Aorta (tissue), 5 donors: ENCODE measurements around the gene NCKAP5. TPM values are rescaled to one million over a fixed set of nuclear protein-coding genes. Genes with fewer than 3 reads are reported as not detected.

Experiments used
- ATAC-seq: fragments of 200-7000 bp; cut with Tn5 transposase; one replicate; pipeline ENCODE4 v1.9.1; 2022; ENCODE audit warnings: moderate library complexity; ENCODE audit not compliant: low FRiP score
- DNase-seq, 2 donors: peaks; one replicate each; pipeline ENCODE4 v3.0.0-alpha.2; 2020
- H3K27ac ChIP-seq, 2 donors: one replicate each; pipeline ENCODE4 v1.5.1; 2013; ENCODE audit warnings: low read length in 2 of 2, mild to moderate bottlenecking in 2 of 2, moderate library complexity in 2 of 2, control low read depth in 1 of 2, inconsistent platforms in 1 of 2, low read depth in 1 of 2
- H3K27me3 ChIP-seq, 2 donors: one replicate each; pipeline ENCODE4 v1.6.1; 2013; ENCODE audit warnings: control low read depth in 1 of 2, low read length in 1 of 2, mild to moderate bottlenecking in 1 of 2, moderate library complexity in 1 of 2; ENCODE audit not compliant: insufficient read depth in 2 of 2, control insufficient read depth in 1 of 2
- H3K36me3 ChIP-seq, 2 donors: one replicate each; pipeline ENCODE4 v1.6.1; 2013; ENCODE audit warnings: control low read depth in 1 of 2, low read length in 1 of 2, mild to moderate bottlenecking in 1 of 2; ENCODE audit not compliant: insufficient read depth in 2 of 2, control insufficient read depth in 1 of 2
- H3K4me1 ChIP-seq, 2 donors: one replicate each; pipeline ENCODE4 v1.6.1; 2013; ENCODE audit warnings: low read length in 2 of 2, control low read depth in 1 of 2, mild to moderate bottlenecking in 1 of 2, moderate library complexity in 1 of 2; ENCODE audit not compliant: insufficient read depth in 2 of 2, control insufficient read depth in 1 of 2
- H3K4me3 ChIP-seq, 2 donors: one replicate each; pipeline ENCODE4 v1.5.1; 2013; ENCODE audit warnings: low read length in 2 of 2, control low read depth in 1 of 2, mild to moderate bottlenecking in 1 of 2
- H3K9me3 ChIP-seq: one replicate; pipeline ENCODE4 v1.6.1; 2013; ENCODE audit warnings: mild to moderate bottlenecking, low read length; ENCODE audit not compliant: control insufficient read depth
- whole genome bisulfite sequencing, 2 donors: extraction: QIAGEN DNeasy Blood & Tissue Kit; methylation state at CpG; one replicate each; pipeline ENCODE4 v1.1.7; 2013; 5-methylcytosine and 5-hydroxymethylcytosine counted together
- intact Hi-C, 2 donors: fragments of 100-400 bp; cut with DNase I; formaldehyde crosslinking; loops; one replicate each; pipeline versions ENCODE4 v1.14.2 to v1.15.0; 2022
- polyA plus RNA-seq, 2 donors: library from polyadenylated mRNA; stranded (reverse); fragments of 200-250 nt; gene quantifications; one replicate each; pipeline ENCODE4 v1.2.3, GENCODE V29; 2013
- total RNA-seq, 2 donors: library from RNA; stranded (reverse); fragmentation: NEBNext Ultra II Directional; extraction: Animal tissue kit (Norgen Biotek cat#: 25700); gene quantifications; one replicate each; pipeline ENCODE4 v1.2.1, GENCODE V29; 2021
- donor health status: healthy with polysubstance abuse.
- donor health status: Bipolar disorder and iron deficiency.
- donor health status: DM: no; HTN: no; CAD: no.
- donor health status: DM: no; HTN: no; CAD: no.
- donor health status: DM: yes; HTN: yes; CAD: no.

The NCKAP5 gene
- total and polyA plus RNA-seq, 4 donors, result 0.75 to 7.5 (median 2.4) TPM; not detected in 1

DNA sequence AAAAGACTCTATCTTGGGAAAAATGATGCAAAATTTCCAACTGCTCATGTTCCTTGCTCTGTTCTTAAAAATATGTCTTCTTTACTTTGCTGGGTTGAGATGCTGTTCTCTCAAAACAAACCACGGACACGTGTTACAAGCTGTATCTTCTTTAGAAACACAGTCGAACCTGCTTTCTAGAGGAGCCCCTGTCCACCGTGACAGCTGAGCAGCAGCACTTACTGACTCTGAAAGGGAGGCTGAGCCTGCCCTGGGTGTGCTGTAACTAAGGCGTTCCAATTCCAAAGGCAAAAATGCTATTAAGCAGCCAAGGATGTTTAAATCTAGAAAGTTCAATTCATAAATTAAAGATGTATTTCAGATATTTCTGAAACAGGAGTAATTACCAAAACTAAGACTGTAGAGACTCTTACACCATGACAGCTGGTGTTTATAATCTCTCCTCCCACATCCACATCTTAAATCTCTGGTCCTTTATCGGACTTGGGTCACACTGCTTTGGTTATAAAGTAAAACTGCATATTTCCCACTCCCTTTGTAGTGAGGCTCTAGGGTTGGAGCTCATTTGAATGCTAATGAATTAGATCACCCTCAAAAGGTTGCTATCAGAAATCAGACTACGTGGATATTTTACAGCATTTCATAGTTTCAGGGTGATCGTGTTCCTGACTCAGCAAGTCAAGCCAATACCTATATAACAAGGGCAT lies 617.1 kb downstream of the NCKAP5 start:
- intact Hi-C loops, result no loop called here
- ATAC-seq (no peak), DNase-seq (no peak)
- H3K4me3 ChIP-seq, result no peak overlapping the region
- H3K27ac ChIP-seq, result no peak overlapping the region
- no peaks in the 10 kb centered on the region for H3K4me1 ChIP-seq
- WGBS, 2 donors, result 60 to 61% methylated on average over 8 of the region's 8 CpGs
- peaks cover 4% of the 10 kb centered on the region for H3K9me3 ChIP-seq
- H3K27me3 ChIP-seq, result no peaks in the 10 kb centered on the region
- H3K36me3 ChIP-seq, result no peaks in the 10 kb centered on the region

DNA sequence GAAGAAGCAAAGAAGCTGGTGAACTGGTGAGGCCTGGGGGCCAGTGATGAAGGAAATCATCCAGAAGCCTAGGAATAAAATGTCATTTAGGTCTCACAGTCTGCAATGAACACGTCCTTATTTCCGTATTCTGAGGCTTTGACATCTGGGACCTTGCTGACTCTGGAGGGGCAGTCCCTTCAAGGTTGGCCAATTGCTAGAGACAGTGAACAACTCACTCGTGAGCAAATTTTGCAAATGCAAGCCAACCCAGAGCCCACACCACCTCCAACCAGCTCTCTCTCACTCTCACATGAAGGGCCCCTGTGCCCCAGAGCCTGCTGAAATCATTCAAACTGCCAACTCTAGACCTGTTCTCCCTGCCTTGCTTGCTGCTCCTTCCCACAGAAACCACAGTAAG lies 619.2 kb downstream of the NCKAP5 start:
- Histone ChIP-seq H3K9me3 (peaks cover 2% of the 10 kb centered on the region), H3K27ac (no peak overlapping the region), H3K4me3 (no peak overlapping the region), H3K27me3 (no peaks in the 10 kb centered on the region), H3K36me3 (no peaks in the 10 kb centered on the region), H3K4me1 (no peaks in the 10 kb centered on the region)
- DNase-seq, result no peak
- 73 to 75% methylated on average over 3 of the region's 3 CpGs for WGBS, 2 donors
- intact Hi-C loops, result no loop called here
- no peak for ATAC-seq

DNA sequence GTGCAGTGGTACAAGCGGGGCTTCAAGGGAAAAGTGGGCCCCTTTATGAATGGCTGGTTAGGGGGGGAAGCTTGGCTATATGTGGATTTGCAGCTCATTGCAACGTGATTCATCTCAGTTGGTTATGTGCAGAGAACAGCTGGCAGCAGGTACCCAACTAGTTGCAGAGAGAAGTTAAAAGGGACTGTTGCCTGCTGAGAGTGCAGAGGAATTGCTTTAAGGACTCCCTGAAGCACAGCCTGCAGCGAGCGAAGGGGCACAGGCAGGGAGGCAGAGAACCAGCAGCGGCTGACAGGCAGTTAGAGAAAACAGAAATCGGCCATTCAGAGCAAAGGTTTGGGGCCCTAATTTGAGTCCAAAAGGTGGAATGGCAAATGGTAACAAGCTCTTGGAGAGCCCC lies 620.1 kb downstream of the NCKAP5 start:
- DNase-seq (no peak), ATAC-seq (no peak)
- 54 to 61% methylated on average over 6 of the region's 6 CpGs for WGBS, 2 donors
- no peak overlapping the region for H3K4me3 ChIP-seq
- H3K27ac ChIP-seq, result no peak overlapping the region
- H3K9me3 ChIP-seq, result no peaks in the 10 kb centered on the region
- intact Hi-C loops, result no loop called here
- no peaks in the 10 kb centered on the region for H3K4me1 ChIP-seq
- H3K27me3 ChIP-seq, result no peaks in the 10 kb centered on the region
- H3K36me3 ChIP-seq, result no peaks in the 10 kb centered on the region

DNA sequence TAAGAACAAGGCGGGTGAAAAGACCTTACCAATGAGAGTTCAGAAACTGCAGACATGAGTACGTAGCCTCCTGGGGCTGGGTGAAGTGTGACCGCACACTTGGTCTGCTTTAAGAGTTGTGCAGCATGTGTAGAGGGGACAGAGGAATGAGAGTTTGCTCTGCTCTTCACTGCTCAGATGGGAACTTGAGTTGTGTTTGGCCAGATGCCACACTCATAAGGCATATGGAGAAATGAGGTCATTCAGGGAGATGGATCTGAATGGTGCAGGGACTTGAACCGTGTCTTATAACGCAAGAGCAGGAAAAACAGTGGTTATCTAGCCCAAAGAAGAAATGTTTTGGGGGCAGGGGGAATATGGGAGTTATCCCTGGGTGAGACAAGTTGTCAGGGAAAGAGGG lies 624.4 kb downstream of the NCKAP5 start:
- 30 to 40% methylated on average over 5 of the region's 5 CpGs for WGBS, 2 donors
- intact Hi-C loops, result no loop called here
- no peak for DNase-seq
- H3K27me3 ChIP-seq, result no peaks in the 10 kb centered on the region
- no peak for ATAC-seq
- H3K36me3 ChIP-seq, result no peaks in the 10 kb centered on the region
- H3K27ac ChIP-seq, result no peak overlapping the region
- no peaks in the 10 kb centered on the region for H3K9me3 ChIP-seq
- H3K4me3 ChIP-seq, result no peak overlapping the region
- H3K4me1 ChIP-seq, result no peaks in the 10 kb centered on the region

DNA sequence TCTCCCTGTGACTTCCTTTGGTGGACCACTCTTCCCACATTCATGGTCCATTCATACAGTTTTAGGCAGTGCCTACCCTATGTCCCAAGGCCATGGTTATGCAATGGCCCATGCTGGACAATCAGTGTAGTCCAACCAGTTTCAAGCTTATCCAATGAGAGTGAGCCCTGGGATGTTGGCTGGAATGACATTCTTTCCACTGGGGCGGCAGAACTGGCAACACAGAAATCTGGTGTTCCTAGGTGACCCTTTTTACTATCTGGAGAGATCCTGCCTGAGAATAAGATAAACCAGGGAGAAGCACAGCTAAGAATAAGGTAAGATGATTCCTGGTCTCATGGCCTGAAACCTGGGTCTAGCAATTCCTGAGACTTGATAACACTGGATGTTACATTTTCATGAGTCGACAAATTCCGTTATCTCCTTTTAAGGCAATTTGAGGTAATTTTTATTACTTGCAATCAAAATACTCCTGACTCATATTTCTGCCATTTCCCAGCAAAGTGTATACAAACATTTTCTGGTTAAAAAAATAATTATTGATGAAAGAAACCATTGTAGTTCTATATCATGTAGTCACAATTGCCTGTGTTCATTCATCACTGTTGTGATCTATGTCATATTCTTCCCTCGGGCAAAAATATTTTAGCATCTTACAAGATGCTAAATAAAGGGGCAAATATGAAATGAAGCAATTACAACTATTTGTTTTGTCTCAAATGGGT lies 626.8 kb downstream of the NCKAP5 start:
- Histone ChIP-seq H3K9me3 (no peaks in the 10 kb centered on the region), H3K27ac (no peak overlapping the region), H3K27me3 (no peaks in the 10 kb centered on the region), H3K4me3 (no peak overlapping the region), H3K36me3 (no peaks in the 10 kb centered on the region), H3K4me1 (no peaks in the 10 kb centered on the region)
- intact Hi-C loops, result no loop called here
- 83% methylated on average over 4 of the region's 4 CpGs for WGBS, 2 donors
- ATAC-seq (no peak), DNase-seq (no peak)

DNA sequence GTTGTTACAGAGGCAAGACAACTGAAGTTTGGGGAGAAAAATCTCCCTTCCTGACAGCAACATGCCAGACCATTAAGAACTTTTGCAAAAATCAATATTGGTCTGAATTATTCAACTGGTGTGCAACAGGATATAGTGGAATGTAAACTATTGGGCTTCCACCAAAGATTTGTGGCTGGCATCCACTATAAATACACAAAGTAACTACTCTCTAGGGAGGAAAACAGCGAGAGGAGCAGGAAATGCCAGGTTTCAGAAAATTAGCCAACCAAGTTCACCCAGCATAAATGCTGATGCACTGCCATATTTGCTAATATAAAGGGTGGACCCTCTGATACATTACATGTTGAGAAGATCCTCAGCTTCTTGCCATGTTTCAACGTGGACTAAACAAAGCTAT lies 630.6 kb downstream of the NCKAP5 start:
- WGBS, 2 donors, result 14 to 23% methylated on average over 2 of the region's 2 CpGs
- intact Hi-C loops, result no loop called here
- Histone ChIP-seq H3K27ac (no peak overlapping the region), H3K9me3 (no peaks in the 10 kb centered on the region), H3K4me1 (no peaks in the 10 kb centered on the region), H3K36me3 (no peaks in the 10 kb centered on the region), H3K4me3 (no peak overlapping the region), H3K27me3 (no peaks in the 10 kb centered on the region)
- DNase-seq (no peak), ATAC-seq (no peak)

DNA sequence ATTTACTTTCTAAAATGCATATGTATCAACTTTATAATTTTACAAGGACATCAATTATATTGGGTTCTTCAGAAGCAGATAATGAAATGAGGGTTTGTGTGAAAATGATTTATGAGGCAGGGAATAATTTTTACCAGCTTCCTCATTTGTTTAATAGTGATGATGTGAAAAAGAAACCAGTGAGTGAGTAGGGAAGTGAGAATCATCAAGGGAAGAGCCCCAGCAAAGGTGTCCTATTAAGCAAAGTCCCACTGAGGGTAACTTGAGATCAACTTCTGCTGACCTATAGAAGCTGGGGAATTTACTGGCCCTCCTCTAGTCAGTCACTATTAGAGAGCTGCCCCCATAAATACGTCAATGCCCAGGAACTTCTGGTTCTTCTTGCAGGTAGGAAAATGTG lies 631.5 kb downstream of the NCKAP5 start:
- H3K36me3 ChIP-seq, result no peaks in the 10 kb centered on the region
- WGBS, 2 donors, result 57 to 73% methylated on average over 1 of the region's 1 CpG
- intact Hi-C loops, result no loop called here

DNA sequence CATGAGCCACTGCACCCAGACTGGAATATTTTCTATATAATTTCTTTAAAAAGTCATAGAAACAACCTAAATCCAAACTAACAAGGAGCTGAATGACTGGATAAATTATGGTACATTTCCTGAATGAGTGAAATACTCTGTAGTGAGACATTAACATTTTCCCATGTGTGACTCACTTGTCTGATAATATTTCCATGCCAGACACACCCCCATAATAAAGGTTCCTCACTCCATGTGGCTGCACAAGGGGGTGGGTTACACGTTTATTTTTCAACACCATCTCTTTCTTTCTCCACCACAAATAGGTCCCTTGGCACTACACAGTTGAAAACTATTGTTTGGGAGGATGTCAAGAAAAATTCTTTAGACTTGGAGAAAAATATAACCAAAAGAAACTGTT lies 632.0 kb downstream of the NCKAP5 start:
- no peaks in the 10 kb centered on the region for H3K36me3 ChIP-seq
- intact Hi-C loops, result no loop called here
- no peak for ATAC-seq

More for the DNA sequence above, 631.5 kb downstream of the NCKAP5 start:
- Histone ChIP-seq H3K27ac (no peak overlapping the region), H3K9me3 (no peaks in the 10 kb centered on the region), H3K4me3 (no peak overlapping the region), H3K27me3 (no peaks in the 10 kb centered on the region), H3K4me1 (no peaks in the 10 kb centered on the region)
- ATAC-seq (no peak), DNase-seq (no peak)

DNA sequence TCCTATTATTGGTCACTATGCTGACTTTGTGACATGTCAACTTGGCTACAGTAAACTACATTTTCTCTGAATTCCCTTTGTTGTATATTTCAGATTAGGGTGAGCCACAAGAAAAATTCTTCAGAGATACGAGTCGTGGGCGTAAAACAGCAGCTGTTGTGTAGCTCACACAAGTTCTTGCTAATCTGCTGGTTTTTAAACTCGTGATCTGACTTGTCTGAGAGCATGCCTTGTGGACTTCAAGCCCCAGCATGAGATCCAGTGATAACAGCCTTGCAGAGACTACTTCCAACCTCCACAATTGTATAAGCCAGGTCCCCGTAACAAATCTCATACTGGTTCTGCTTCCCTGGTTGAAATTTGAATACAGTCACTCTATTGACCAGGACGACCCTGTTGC lies 638.5 kb downstream of the NCKAP5 start:
- intact Hi-C loops, result no loop called here

More for the DNA sequence above, 632.0 kb downstream of the NCKAP5 start:
- no peak overlapping the region for H3K27ac ChIP-seq
- H3K27me3 ChIP-seq, result no peaks in the 10 kb centered on the region
- no peak for DNase-seq
- 6 to 11% methylated on average over 1 of the region's 1 CpG for WGBS, 2 donors
- no peak overlapping the region for H3K4me3 ChIP-seq
- H3K9me3 ChIP-seq, result no peaks in the 10 kb centered on the region
- no peaks in the 10 kb centered on the region for H3K4me1 ChIP-seq

More for the DNA sequence above, 638.5 kb downstream of the NCKAP5 start:
- Histone ChIP-seq H3K4me1 (no peaks in the 10 kb centered on the region), H3K36me3 (no peaks in the 10 kb centered on the region), H3K9me3 (no peaks in the 10 kb centered on the region), H3K4me3 (no peak overlapping the region), H3K27me3 (no peaks in the 10 kb centered on the region), H3K27ac (no peak overlapping the region)
- 65 to 69% methylated on average over 6 of the region's 6 CpGs for WGBS, 2 donors
- ATAC-seq (no peak), DNase-seq (no peak)
